ENCODE data around the gene INPP5F.
A peak's percentile ranks its signal among the peaks of the same experiment; 100 is the strongest.

INPP5F gene

DNA sequence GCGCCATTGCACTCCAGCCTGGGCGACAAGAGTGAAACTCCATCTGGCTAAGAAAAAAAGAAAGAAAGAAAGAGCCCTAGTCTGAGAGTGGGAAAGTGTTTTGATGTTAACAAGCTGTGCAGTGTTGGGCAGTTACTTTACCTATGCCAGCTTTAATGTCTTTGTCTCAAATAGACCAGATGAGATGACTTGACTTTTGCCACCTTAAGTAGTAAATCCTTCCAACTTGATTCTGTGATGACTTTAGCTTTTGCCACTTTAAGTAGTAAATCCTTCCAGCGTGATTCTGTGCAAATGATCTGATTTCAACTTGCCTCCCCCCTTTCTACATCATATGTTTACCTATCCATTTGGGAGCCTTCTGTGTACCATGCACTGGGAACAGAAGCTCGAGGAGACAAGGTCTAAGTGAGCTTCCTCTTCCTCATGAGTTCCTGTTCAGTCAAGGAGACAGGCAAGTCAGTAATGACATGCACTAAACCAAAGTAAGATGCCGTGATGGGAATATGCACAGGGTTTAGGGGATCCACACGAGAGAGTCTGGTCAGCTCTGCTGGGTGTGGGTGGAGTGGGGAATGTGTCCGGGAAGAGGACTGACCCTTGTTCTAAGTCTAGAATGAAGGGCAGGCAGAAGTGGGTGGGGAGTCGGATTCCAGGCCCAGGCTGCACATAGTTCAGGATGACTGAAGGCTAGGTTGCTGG is 17.2 kb downstream of the INPP5F start:
- TF ChIP-seq, protein P1, sequence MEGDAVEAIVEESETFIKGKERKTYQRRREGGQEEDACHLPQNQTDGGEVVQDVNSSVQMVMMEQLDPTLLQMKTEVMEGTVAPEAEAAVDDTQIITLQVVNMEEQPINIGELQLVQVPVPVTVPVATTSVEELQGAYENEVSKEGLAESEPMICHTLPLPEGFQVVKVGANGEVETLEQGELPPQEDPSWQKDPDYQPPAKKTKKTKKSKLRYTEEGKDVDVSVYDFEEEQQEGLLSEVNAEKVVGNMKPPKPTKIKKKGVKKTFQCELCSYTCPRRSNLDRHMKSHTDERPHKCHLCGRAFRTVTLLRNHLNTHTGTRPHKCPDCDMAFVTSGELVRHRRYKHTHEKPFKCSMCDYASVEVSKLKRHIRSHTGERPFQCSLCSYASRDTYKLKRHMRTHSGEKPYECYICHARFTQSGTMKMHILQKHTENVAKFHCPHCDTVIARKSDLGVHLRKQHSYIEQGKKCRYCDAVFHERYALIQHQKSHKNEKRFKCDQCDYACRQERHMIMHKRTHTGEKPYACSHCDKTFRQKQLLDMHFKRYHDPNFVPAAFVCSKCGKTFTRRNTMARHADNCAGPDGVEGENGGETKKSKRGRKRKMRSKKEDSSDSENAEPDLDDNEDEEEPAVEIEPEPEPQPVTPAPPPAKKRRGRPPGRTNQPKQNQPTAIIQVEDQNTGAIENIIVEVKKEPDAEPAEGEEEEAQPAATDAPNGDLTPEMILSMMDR (IDR thresholded peaks at IDR 0.05; ENCODE audit: insufficient read depth, low read depth, low read length, missing control alignments): no peak
- H3K4me3 ChIP-seq (ENCODE audit: low read depth, low read length): no peak overlapping the region
- DNase-seq (ENCODE audit: low read depth): no peak

- TF ChIP-seq, protein P1 (IDR thresholded peaks at IDR 0.05; ENCODE audit: insufficient read depth, low read depth, low read length, missing control alignments): no peak
- H3K4me3 ChIP-seq (ENCODE audit: low read depth, low read length): no peak overlapping the region
- no peak for DNase-seq (ENCODE audit: low read depth)
Measured at GRCh38 chr10:119747940-119748339, 22.1 kb downstream of the INPP5F start.

- TF ChIP-seq, protein P1 (IDR thresholded peaks at IDR 0.05; ENCODE audit: insufficient read depth, low read depth, low read length, missing control alignments): no peak
- no peak overlapping the region for H3K4me3 ChIP-seq (ENCODE audit: low read depth, low read length)
- DNase-seq (ENCODE audit: low read depth): no peak
Measured at GRCh38 chr10:119748871-119749270, 23.0 kb downstream of the INPP5F start.

DNA sequence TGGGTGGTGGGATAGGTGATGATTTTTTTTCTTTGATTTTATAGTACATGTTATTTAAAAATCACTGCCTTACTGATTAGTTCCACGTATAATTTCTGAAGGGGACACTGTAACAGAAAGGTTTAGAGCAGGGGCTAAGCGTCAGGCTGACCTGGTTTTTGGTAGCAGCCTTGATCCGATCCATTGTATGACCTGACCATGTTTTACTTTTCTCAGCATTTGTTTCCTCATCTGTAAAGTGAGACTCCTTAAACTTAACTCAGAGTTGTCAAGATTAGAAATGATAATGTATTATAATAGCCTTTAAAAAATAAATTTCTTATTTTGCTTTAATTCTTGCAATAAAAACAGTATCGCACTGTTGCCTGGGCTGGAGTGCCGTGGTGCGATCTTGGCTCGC is 23.6 kb downstream of the INPP5F start:
- no peak for DNase-seq (ENCODE audit: low read depth)
- TF ChIP-seq, protein P1 (IDR thresholded peaks at IDR 0.05; ENCODE audit: insufficient read depth, low read depth, low read length, missing control alignments): no peak
- no peak overlapping the region for H3K4me3 ChIP-seq (ENCODE audit: low read depth, low read length)

DNA sequence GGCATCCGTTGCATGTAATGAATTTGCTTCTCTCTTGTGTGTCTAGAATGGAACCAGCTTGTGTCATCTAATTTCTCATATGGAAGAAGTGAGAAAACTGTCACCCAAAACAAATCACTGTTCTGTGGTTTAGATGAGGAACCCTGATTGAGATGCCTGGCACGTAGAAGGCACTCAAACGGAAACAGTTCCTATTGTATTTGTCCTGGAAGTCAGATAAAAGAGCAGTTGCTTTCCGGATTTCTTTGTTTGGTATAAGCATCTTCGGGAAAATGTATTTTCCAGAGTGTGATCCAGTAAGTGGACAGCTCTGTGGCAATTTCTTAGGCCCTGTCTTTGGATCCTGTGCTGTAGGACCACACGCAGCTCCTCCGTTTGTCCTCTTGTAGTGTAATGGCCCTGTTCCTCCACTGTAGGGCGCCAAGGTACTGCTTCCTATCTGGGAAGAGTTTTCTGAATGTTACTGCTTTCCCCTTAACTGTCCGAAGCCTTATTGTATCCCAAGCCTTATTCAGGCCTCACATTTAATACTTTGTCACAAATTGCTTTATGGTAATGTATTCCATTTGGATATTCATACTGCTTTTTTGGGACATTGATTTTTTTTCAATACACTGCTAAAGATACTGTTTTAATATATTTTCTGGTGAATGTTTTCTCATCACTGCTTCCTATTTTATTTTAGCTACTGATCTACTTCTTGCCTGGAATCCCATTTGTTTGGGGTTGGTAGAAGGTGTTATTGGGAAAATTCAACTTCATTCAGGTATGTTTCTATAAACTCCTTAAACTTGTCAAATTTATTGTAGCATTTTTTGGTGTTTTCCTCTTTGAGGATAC is 24.8 kb downstream of the INPP5F start:
- peak; percentile 83 for DNase-seq (ENCODE audit: low read depth)
- H3K4me3 ChIP-seq (ENCODE audit: low read depth, low read length): no peak overlapping the region
- TF ChIP-seq, protein P1 (IDR thresholded peaks at IDR 0.05; ENCODE audit: insufficient read depth, low read depth, low read length, missing control alignments): peak; percentile 93

GRCh38 chr10:119753309-119753708 is 27.5 kb downstream of the INPP5F start:
- H3K4me3 ChIP-seq (ENCODE audit: low read depth, low read length): no peak overlapping the region
- no peak for DNase-seq (ENCODE audit: low read depth)

More at GRCh38 chr10:119753309-119753708, 27.5 kb downstream of the INPP5F start:
- TF ChIP-seq, protein P1 (IDR thresholded peaks at IDR 0.05; ENCODE audit: insufficient read depth, low read depth, low read length, missing control alignments): no peak

Data from GM12865 (cell line).